GM19395 (cell line): ENCODE data around the gene LRIG2.

Source experiments
- ATAC-seq: cut with Tn5 transposase; IDR thresholded peaks from one replicate; pipeline ENCODE4 v1.9.1; 2021; ENCODE audit warnings: mild to moderate bottlenecking, moderate library complexity; ENCODE audit not compliant: unreplicated experiment

The LRIG2 gene

DNA sequence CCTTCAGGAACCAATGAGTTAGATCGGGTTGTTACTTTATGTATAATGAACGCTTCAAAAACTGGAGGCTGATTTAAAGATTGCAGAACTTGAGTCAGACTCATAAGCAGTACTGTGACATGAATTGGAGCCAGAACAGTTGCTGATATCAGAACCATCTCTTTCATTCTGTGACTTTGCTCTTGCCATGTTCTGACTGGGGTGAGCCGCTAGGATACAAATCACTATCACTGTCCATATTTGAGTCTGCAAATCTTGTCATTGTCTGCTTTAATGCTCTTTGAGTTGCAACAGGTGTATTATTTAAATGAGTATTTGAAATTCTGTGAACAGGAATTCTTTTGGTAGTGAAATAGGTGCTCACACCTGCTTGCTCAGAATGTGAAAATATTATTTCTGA, 52.5 kb downstream of the LRIG2 start:
- no peak for ATAC-seq

DNA sequence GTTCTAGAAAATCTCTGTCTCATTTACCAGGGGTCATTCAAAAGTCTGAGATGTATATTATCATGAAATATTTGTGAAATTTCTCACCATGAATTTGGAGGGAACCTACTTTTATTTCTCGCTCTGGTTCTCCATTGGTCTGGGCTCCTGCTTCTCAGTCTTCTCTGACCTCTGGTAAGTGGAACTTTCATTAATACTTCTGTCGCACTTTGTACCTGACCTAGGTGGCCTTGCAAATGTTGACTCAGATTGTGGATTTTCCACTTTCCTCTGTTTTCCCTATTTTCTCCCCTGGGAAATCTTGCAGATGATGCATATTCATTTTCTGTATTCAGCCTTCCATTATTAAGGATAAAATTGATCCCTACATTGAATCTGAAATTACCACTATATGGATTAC, 53.2 kb downstream of the LRIG2 start:
- ATAC-seq, result no peak

DNA sequence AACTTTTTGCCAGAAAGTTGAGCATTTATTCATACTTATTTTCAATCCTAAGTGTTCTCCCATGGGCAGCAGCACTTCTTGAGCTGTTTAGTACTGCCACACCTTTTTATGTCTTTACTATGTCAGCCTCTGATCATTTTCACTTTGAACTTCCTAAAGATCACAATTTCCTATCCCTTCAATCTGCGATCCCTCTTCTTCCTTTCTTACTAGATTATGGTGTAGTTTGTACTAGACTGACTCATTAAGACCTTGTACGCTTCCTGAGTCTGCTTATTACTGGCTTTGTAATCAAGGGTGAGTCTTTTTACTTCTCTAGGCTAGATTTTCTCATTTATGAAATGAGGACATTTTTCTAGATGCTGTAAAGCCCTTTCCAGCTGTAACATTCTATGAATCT, 55.1 kb downstream of the LRIG2 start:
- no peak for ATAC-seq

DNA sequence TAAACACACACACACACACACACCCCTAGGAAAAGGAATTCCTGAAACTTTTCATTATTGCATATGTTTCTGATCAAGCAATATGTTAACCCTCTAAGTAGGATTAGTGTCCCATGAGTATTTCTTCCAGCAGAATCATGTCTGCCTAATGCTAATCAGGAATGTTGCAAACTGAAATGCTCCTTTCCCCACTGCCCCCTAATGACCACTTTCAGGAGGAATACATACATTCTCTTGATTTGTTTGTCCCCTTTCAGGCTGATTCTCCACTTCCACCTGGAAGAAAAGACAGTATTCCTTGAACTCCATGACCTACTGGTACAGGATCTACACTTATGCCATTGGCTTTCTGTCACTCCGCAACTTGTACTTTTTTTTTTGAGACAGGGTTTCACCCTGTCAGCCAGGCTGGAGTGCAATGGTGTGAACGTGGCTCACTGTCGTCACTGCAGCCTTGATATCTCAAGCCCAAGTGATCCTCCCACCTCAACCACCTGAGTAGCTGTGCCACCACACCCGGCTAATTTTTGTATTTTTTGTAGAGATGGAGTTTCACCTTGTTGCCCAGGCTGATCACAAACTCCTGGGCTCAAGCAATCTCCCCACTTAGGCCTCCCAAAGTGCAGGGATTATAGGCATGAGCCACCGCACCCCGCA, 56.7 kb downstream of the LRIG2 start:
- no peak for ATAC-seq

DNA sequence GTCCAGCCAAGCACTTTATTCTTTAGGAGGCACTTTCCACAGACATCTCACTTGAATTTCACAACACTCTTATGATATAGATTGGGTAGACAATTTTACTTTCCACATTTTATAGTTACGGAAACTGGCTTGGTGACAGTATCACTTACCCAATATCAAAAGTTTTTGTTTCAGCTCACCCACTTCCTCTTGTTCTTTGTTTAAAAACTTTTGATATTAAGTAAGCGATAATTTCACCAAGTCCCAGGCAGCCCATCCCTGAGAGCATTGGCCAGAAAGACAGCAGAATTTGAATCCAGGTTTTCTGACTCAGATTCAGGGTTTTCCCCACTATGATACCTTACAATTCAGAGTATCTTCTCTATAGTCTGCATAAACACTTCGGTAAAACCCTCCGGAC, 60.0 kb downstream of the LRIG2 start:
- no peak for ATAC-seq

DNA sequence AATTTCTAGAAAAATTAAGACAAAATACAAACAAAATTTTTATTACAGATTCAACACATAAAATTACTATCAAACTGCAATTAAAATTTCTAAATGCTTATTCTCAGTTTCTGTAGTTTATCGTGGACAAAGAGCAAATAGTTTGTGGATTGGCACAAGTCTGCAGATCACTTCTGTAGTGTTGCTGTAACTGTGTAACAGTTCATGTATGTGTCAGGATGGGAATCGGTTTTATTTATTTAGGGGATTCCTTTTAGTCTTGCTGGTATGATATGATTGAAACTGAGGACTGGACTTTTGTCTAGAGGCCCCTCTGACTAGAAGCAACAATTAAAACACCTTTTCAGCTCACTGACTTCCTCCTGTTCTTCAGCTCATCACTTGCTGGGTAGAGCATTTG, 60.8 kb downstream of the LRIG2 start:
- ATAC-seq, result no peak

DNA sequence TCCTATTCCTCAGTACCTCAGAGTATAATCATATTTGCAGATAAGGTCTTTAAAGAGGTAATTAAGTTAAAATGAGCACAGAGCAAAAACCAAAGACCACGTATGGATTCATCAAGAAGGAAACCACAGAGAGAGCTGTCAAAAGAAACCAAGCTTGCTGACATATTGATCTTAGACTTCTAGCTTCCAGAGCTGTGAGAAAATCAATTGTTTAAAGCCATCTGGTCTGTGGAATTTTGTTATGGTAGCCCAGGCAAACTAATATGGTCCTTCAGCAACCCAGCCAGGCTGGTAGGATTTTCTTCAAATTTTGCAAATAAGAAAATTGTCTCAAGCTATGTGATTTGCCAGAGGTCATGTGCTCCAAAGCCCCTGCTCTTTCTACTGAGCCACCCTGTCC, 62.5 kb downstream of the LRIG2 start:
- ATAC-seq, result no peak

DNA sequence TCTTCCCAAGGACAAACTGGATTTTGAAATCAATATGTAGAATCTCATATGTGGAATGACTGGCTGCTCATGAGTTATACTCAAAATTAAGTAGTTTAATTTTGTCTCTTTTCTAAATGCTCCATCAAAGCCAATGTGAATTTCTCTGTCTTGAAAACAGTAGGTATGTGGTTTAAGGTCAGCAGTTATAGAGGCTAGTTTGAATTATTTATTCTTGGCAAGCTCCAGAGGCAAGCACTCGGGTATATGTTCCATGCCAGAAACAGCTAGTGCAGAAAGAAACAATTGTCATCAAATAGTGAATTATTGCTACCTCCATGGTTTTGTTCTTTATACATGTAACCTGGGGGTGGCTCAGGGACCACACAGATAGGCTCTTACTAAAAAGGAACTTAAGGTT, 63.5 kb downstream of the LRIG2 start:
- ATAC-seq, result no peak

DNA sequence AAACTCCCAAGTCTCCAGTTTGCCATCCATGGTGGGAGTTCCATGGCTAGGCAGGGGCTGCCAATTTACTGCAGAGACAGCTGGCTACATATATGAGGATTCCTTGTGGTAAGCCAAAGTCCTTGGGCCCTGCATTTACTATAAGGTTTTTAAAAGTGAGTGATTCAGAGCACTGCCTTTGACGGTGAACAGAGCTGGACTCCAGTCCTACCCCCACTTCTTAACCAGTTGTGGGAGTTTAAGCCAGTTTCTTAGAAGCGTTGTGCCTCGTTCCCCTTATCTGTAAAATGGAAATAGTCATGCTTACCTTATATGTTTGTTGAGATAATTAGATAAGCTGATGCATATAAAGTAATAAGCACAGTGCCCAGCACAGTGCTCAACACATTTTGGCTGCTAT, 64.6 kb downstream of the LRIG2 start:
- ATAC-seq, result no peak

DNA sequence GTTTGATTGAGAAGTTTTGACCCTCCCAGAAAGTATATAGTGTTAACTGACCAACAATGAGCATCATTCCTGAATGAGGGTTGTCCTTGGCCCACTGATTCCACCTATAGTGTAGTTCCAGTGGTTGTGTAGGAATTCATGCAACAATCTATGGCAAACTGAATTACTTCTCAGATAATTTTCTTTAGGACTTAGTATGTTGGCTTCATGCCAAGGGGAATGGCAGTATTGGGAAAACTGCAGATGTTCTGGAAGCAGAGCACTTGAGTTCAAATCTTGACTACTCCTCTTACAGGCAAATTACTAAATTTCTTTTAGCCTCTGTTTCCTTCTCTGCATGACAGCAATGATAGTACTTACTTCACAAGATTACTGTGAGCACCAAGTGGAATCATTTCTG, 65.8 kb downstream of the LRIG2 start:
- ATAC-seq, result no peak

DNA sequence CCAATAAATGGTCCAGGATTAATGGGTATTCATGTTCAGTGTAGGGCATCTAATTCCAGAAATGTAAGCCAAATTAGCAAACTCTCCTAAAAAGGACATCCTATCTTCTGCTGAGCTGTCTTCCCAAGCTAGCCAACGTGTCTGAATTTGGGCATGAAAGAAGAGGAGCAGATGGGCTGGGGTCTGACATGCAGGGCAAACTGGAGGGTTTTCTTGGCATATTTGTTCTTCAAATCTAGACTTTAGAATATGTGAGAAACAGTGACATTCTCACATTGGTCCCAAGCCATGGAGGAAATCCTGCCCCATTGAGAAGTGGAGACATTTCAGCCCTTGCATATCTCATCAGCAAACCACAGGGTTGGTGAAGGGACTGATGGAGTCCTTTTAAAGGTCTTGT, 67.2 kb downstream of the LRIG2 start:
- no peak for ATAC-seq

DNA sequence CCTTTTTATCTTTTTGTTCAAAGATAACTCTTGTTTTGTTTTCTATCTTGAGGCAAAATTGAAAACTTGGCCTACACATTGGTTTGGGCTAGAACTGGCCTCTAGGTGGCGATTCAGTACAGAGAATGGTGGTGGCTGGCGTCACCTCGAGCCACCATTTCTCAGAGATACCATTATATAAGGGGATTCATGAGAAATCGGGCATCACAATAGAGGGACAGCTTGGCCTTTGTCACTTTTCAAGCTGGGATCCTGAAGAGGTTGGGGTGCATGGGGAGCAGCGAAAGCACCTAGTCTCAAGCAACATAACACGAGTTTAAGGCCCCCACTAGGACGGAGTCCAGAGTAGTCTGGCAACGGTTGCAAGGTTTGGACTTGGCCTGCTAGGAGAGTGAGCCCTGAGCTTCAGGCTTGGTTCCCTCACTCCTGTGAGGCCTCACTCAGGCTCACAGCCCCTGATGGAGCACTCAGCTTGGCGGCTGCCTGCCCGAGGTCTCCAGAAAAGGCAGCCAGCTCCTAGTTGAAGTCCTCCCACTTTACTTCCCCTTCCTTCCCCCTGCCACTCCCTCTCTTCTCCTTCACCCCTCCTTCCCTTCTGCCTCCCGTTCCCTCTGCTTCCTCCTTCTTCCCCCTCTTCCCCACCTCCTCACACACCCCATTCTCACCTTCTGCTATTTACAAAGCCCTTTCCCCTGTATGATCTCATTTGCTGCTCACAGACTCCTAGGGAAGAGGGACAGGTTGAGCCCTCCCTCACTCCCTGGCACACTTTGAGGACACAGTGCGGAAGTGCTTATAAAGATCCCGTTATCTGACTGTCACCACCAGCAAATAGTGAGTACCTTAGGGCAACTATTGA, 67.8 kb downstream of the LRIG2 start:
- ATAC-seq, result peak; percentile 89

DNA sequence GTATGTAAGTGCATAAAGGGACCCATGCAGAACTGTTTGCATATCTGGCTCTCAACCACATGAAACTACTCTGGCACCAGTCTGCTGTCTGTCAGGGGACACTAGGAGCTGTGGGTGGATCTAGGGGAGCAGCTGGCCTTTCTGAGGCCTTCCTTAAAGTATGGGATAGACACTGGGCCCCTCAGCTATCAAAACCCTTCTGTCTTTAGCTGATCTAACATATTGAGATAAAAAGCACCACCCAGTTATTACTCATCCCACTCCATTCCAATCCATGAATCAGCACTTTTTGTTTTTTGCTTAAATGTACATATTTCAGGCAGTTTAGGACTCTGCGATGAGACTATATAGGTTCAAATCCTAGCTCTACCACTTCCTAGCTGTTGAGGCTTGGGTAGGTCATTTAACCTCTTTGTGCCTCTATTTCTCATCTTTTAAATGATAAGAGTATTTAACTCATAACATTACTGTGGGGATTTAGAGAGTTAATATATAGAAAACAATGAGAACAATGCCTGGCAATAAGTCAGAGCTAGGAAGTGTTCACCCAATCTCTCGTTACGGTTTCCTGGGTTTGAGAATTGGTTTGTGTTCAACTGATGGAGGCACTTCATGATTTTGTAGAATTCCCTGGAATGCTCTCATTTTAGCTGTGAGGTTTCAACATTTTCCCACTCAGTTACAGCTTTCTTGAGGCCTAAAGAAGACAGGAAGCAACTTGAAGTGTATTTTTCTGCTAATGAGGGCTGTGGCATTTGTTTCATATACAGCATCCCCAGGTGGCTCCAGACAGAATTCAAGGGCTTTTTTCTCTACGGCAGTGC, 68.9 kb downstream of the LRIG2 start:
- no peak for ATAC-seq

DNA sequence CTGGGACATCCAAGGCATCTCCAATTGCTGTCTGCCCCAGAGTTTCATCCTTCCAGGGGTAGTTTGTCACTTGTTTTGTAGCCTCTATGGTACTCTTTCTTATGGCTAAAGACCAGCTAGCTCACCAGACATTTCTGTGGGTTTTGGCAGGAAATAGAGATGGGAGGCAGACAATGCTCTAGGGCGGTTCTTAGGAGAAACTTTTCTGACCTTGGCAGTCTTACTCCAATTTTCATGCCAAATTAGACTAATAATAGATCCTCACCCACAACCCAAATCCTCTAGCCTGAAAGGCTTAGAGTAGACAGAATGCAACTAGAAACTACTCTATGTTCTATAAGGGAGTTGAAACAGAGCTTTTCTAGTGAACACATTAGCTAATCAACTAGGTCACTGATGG, 69.8 kb downstream of the LRIG2 start:
- no peak for ATAC-seq

DNA sequence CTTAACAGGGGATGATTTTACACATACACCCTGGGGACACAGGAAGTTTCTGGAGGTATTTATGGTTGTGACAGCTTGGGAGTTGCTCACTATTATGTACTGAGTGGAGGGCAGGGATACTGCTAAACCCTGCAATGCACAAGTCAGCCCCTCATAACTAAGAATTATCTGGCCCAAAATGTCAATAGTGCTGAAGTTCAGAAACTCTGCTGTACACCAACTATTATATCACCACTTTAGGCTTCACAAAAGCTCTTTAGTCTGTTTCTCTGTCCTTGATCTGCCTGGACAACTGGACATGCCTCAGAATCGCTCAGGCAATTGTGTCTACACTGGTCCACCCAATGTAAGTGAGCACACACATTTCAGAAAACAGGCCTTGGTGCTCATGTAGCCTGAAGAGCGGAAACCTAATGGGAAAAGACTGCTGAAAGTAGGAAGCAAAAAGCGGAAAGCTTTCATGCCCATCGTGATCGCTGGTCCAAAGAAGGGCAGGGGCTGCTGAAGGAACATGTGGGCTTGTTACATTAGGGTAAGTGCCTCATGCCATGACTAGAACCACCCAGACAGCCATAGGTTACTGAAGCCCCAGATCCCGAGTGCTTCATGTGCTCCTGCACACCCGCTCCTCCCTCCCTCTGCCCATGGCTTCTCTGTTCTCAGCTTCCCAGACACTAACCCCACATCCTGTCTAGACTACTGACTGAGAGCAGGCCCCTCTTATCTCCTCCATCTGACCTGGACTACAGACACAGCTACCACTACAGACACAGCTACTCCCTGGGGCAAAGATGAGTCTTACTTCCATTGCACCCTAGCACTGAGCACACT, 73.5 kb downstream of the LRIG2 start:
- no peak for ATAC-seq

DNA sequence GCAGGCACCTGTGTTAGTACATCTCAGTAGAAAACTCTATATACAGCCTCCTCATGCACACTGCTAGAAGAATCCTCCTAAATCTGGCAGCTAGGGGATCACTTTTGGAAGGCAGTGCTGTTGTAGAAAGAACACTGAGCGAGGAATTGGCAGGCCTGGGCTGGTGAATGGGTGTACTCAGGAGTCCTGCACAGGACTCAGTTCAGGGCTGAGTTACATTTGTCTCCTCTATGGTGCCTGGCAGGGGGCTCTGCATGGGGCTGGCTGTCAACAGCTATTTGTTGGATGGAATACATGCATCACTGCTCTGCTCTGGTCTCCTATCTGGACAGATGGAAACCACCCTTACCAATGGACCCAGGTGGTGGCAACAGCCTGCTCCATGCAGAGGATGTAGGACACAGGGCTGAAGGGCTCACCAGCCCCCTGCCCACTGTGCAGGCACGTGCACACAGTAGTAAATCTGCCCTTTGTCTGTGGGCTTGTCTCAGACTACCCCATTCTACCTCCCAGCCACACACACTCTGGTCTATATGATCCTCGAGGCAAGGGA, 74.2 kb downstream of the LRIG2 start:
- no peak for ATAC-seq

DNA sequence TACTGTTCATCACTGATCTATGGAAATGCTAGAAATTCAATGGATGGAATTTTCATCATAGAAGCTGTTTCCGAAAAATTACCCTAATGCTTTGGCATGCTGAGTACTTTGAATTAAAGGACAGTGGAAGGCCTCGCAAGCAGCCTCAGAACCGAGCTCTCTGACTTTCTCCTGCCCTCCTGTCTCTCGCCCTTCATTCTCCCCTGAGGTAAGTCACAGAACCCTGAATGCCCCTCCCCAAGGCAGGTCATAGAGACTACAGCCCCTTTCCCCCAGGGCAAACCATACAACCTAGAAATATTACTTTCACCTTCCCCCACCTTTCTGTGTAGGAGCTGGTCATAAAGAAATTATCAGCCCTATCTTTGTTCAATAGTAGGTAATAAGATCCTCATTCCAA, 74.8 kb downstream of the LRIG2 start:
- no peak for ATAC-seq

DNA sequence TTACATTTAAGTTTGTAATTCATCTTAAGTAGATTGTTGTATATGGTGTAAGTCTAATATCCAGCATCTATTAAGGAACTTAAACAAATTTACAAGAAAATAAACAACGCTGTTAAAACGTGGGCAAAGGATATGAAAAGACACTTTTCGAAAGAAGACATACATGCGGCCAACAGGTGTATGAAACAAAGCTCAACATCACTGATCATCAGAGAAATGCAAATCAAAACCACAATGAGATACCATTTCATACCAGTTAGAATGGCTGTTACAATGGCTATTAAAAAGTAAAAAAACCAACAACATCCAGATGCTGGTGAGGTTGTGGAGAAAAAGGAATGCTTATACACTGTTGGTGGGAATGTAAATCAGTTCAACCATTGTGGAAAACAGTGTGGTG, 77.5 kb downstream of the LRIG2 start:
- peak; percentile 68 for ATAC-seq

DNA sequence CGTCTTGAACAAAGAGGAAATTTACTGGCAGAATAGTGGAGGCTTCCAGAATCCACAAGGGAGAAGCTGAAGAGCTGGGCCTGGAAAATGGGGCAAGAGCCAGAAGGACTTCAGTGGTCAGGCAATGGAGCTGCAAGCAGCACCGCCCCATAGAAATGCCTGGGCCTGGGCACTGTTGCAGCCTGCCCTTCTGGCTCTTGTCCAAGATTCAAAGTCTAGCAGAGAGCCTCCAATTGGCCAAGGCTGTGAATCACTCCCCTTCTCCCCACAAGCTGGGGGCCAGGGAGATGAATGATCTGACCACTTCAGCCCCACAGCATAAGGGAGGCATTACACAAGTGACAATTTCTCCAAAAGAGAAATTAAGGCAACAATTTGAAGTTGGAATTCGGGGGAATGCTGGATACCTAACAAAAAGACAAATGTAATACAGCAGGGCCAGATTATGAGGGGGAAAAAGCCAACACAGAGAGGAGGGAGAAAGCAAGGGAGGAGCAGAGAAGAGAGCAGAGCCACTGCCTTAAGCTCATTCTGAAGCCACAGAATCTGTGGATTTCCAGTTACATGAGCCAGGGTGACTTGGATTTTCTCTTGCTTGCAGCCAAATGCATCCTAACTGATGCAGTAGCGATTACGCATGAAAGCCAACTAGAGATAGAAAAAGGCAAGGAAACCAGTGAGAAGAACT, 80.3 kb downstream of the LRIG2 start:
- ATAC-seq, result no peak

DNA sequence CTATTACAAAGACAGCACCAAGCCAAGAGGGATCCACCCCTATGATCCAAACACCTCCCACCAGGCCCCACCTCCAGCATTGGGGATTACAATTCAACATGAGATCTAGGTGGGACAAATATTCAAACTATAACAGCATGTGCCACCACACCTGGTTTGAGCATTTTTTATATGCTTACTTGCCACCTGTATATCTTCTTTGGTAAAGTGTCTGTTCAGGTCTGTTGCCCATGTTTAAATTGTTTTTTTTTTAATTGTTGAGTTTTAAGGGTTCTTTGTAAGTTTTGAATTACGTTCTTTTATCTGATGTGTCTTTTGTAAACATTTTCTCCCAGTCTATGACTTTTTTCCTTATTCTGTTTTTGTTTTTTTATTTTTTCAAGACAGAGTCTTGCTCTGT, 83.4 kb downstream of the LRIG2 start:
- no peak for ATAC-seq
